ENCODE measurements around the gene BAD.
A peak's percentile ranks its signal among the peaks of the same experiment; 100 is the strongest.

Gene BAD

DNA sequence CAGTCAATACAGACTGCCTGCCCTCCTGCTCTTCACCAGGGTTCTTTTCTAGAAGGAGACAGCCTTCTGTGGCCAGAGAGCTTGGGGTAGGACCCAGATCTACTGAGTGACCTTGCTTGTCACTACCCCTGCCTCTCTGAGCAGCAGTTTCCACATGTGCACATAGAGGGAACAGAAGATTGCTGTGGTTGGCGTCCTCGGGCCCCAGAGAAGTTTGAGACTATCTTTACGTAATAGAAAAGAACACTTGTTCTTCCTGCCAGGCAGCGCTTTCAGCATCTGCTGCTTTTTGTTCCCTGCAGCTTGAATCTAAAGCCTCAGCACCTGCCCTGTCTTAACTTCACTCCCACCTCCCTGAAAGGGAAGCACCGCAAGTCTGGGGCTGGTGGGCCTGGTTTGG is 45.5 kb downstream of the BAD start:
- H3K4me3 ChIP-seq (ENCODE audit: low read length): no peak overlapping the region
- no peak for DNase-seq (ENCODE audit: low read depth)
- TF ChIP-seq, protein P1, sequence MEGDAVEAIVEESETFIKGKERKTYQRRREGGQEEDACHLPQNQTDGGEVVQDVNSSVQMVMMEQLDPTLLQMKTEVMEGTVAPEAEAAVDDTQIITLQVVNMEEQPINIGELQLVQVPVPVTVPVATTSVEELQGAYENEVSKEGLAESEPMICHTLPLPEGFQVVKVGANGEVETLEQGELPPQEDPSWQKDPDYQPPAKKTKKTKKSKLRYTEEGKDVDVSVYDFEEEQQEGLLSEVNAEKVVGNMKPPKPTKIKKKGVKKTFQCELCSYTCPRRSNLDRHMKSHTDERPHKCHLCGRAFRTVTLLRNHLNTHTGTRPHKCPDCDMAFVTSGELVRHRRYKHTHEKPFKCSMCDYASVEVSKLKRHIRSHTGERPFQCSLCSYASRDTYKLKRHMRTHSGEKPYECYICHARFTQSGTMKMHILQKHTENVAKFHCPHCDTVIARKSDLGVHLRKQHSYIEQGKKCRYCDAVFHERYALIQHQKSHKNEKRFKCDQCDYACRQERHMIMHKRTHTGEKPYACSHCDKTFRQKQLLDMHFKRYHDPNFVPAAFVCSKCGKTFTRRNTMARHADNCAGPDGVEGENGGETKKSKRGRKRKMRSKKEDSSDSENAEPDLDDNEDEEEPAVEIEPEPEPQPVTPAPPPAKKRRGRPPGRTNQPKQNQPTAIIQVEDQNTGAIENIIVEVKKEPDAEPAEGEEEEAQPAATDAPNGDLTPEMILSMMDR (conservative IDR thresholded peaks at IDR 0.05; ENCODE audit: low read depth, low read length): no peak

- no peak for DNase-seq (ENCODE audit: low read depth)
- no peak overlapping the region for H3K4me3 ChIP-seq (ENCODE audit: low read length)
- TF ChIP-seq, protein P1 (conservative IDR thresholded peaks at IDR 0.05; ENCODE audit: low read depth, low read length): no peak
Observed at GRCh38 chr11:64238076-64238475, 46.4 kb downstream of the BAD start.

DNA sequence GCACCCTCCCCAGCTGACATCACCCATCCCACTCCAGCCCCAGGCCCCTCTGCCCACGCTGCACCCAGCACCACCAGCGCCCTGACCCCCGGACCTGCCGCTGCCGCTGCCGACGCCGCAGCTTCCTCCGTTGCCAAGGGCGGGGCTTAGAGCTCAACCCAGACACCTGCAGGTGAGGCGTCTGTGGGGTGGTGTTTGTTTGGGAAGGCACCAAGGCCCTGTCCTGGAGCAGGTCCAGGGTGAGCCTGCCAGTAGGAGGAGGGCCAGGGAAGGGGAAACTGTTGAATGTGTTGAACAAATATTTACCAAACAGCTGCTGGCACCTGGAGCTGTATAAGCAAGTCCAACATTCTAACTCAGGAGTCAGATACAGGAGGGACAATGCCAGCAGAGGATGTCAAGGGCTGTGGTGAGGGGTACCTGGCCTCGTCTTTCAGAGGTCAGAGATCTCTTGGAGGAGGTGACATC is 46.9 kb downstream of the BAD start:
- no peak overlapping the region for H3K4me3 ChIP-seq (ENCODE audit: low read length)
- TF ChIP-seq, protein P1 (conservative IDR thresholded peaks at IDR 0.05; ENCODE audit: low read depth, low read length): no peak
- DNase-seq (ENCODE audit: low read depth): no peak

GRCh38 chr11:64235437-64236161 is 48.9 kb downstream of the BAD start:
- TF ChIP-seq, protein P1 (conservative IDR thresholded peaks at IDR 0.05; ENCODE audit: low read depth, low read length): no peak
- peak overlapping the region; percentile 63 for H3K4me3 ChIP-seq (ENCODE audit: low read length)
- no peak for DNase-seq (ENCODE audit: low read depth)

GRCh38 chr11:64234647-64235379 is 49.7 kb downstream of the BAD start:
- no peak for DNase-seq (ENCODE audit: low read depth)
- H3K4me3 ChIP-seq (ENCODE audit: low read length): peak overlapping the region; percentile 63
- TF ChIP-seq, protein P1 (conservative IDR thresholded peaks at IDR 0.05; ENCODE audit: low read depth, low read length): no peak

DNA sequence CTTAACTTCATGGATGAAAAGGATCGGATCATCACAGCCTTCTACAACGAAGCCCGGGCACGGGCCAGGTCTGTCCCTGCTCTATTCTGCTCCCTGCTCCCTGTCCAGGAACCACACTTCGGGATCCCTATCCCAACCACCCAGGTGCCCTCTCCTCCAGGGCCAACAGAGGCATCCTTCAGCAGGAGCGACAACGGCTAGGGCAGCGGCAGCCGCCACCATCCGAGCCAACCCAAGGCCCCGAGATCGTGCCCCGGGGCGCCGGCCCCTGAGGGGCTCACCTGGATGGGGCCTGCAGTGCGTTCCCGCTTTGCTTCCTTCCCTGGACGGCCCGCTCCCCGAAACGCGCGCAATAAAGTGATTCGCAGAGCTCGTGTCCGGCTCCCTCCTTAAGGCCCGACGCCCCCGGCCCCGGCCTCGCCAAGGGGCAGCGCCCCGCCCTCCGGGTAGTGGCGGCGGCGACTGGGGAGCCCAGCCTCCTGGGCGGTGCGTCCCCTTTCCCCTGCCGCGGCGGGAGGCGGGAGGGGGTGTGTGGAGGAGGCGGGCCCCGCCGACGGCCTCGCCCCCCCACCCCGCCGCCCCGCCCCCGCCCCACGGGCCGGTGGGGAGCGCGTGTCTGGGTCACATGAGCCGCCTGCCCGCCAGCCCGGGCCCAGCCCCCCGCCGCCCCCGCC is 50.4 kb downstream of the BAD start, which contains the start of gene VEGFB:
VEGFB (plus strand) TSS at position 672 of the 674 bp plus-strand sequence. CDS start 250 bp downstream, outside the sequence.
- TF ChIP-seq, protein P1 (conservative IDR thresholded peaks at IDR 0.05; ENCODE audit: low read depth, low read length): no peak
- peak within 1 kb of the TSS; percentile 63 for H3K4me3 ChIP-seq (ENCODE audit: low read length)
- DNase-seq (ENCODE audit: low read depth): no peak

Data from retinal pigment epithelial cell (primary cell).